H1 (cell line): ENCODE data around the gene GAB2. TPM values are rescaled to one million over a fixed set of nuclear protein-coding genes. Genes with fewer than 3 reads are reported as not detected.

Source experiments
- ASH2L ChIP-seq: fragments of 200-600, 300-600 bp; sonication (generic); IDR thresholded peaks from one replicate; pipeline ENCODE4 v1.7.1; 2017; ENCODE audit warnings: low read length
- BRCA1 ChIP-seq: IDR thresholded peaks from 2 replicates; pipeline ENCODE4 v1.6.1; 2012; ENCODE audit warnings: low read depth, low read length, improper control_type of control experiment
- EGR1 ChIP-seq: IDR thresholded peaks from 2 replicates; pipeline ENCODE4 v1.6.1; 2011; ENCODE audit warnings: low read depth, low read length, borderline replicate concordance
- HDAC2 ChIP-seq, 2 experiments: fragments of 300-600 bp in 1 of 2; sonication (generic) in 1 of 2; IDR thresholded peaks; 2 replicates each; pipeline ENCODE4 v1.6.1; 2011 to 2012; ENCODE audit warnings: low read depth in 2 of 2, low read length in 2 of 2, mild to moderate bottlenecking in 2 of 2, moderate library complexity in 2 of 2, borderline replicate concordance in 1 of 2, inconsistent platforms in 1 of 2
- POLR2AphosphoS5 ChIP-seq: IDR thresholded peaks from 2 replicates; pipeline ENCODE4 v1.6.1; 2011; ENCODE audit warnings: low read depth, low read length
- RXRA ChIP-seq: IDR thresholded peaks from 2 replicates; pipeline ENCODE4 v1.6.1; 2011; ENCODE audit warnings: low read depth, mild to moderate bottlenecking, low read length, moderate library complexity; ENCODE audit not compliant: insufficient read depth
- polyA plus RNA-seq, 7 experiments: library from polyadenylated mRNA; depleted of rRNA in 3 of 7; stranded (reverse) in 5 of 7; unstranded in 2 of 7; fragments of >200 nt in 5 of 7; fragments of 200-250 nt in 2 of 7; gene quantifications; 1 replicate in 5 of 7; 2 replicates in 1 of 7; 4 replicates in 1 of 7; pipeline versions ENCODE4 v1.2.1 to v1.2.3, GENCODE V29; 2011 to 2013; ENCODE audit warnings: missing spikeins in 2 of 7, mixed read lengths in 2 of 7
- total RNA-seq: library from RNA; stranded (reverse); fragmentation: NEBNext Ultra II Directional; extraction: Animal tissue kit (Norgen Biotek cat#: 25700); gene quantifications from 2 replicates; pipeline ENCODE4 v1.2.1, GENCODE V29; 2021
- TF ChIP-seq, protein P1 (sequence below): fragments of 300-600 bp; sonication (generic); IDR thresholded peaks from 2 replicates; pipeline ENCODE4 v1.7.1; 2012; ENCODE audit warnings: low read length, moderate library complexity, mild to moderate bottlenecking, inconsistent platforms; ENCODE audit not compliant: insufficient replicate concordance

Gene GAB2
- total and polyA plus RNA-seq, 2 of the 8 experiments (the other 6 are each of a cell fraction or from before 2014, with no cell fraction given) = 6.3 to 14.0 TPM

DNA sequence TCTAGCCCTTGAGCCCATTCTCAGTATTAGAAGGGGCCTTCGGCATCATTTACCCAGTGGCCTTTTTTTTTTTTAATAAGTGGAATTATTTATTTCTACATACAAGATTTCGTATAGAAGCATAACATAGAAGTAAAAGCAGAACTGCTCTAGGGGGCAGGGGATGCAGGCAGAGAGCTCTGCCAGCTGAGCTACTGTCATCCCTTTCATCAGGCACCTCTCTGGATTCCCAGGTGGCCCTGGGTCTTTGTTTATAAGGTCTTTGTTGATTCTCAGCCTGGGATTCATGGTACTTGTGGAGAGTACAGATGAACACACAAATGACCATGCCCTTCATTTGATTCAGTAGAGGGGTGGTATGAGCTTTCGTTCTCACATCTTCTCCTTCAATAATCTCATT is 66.4 kb downstream of the GAB2 start (continued):
- TF ChIP-seq, protein P1, sequence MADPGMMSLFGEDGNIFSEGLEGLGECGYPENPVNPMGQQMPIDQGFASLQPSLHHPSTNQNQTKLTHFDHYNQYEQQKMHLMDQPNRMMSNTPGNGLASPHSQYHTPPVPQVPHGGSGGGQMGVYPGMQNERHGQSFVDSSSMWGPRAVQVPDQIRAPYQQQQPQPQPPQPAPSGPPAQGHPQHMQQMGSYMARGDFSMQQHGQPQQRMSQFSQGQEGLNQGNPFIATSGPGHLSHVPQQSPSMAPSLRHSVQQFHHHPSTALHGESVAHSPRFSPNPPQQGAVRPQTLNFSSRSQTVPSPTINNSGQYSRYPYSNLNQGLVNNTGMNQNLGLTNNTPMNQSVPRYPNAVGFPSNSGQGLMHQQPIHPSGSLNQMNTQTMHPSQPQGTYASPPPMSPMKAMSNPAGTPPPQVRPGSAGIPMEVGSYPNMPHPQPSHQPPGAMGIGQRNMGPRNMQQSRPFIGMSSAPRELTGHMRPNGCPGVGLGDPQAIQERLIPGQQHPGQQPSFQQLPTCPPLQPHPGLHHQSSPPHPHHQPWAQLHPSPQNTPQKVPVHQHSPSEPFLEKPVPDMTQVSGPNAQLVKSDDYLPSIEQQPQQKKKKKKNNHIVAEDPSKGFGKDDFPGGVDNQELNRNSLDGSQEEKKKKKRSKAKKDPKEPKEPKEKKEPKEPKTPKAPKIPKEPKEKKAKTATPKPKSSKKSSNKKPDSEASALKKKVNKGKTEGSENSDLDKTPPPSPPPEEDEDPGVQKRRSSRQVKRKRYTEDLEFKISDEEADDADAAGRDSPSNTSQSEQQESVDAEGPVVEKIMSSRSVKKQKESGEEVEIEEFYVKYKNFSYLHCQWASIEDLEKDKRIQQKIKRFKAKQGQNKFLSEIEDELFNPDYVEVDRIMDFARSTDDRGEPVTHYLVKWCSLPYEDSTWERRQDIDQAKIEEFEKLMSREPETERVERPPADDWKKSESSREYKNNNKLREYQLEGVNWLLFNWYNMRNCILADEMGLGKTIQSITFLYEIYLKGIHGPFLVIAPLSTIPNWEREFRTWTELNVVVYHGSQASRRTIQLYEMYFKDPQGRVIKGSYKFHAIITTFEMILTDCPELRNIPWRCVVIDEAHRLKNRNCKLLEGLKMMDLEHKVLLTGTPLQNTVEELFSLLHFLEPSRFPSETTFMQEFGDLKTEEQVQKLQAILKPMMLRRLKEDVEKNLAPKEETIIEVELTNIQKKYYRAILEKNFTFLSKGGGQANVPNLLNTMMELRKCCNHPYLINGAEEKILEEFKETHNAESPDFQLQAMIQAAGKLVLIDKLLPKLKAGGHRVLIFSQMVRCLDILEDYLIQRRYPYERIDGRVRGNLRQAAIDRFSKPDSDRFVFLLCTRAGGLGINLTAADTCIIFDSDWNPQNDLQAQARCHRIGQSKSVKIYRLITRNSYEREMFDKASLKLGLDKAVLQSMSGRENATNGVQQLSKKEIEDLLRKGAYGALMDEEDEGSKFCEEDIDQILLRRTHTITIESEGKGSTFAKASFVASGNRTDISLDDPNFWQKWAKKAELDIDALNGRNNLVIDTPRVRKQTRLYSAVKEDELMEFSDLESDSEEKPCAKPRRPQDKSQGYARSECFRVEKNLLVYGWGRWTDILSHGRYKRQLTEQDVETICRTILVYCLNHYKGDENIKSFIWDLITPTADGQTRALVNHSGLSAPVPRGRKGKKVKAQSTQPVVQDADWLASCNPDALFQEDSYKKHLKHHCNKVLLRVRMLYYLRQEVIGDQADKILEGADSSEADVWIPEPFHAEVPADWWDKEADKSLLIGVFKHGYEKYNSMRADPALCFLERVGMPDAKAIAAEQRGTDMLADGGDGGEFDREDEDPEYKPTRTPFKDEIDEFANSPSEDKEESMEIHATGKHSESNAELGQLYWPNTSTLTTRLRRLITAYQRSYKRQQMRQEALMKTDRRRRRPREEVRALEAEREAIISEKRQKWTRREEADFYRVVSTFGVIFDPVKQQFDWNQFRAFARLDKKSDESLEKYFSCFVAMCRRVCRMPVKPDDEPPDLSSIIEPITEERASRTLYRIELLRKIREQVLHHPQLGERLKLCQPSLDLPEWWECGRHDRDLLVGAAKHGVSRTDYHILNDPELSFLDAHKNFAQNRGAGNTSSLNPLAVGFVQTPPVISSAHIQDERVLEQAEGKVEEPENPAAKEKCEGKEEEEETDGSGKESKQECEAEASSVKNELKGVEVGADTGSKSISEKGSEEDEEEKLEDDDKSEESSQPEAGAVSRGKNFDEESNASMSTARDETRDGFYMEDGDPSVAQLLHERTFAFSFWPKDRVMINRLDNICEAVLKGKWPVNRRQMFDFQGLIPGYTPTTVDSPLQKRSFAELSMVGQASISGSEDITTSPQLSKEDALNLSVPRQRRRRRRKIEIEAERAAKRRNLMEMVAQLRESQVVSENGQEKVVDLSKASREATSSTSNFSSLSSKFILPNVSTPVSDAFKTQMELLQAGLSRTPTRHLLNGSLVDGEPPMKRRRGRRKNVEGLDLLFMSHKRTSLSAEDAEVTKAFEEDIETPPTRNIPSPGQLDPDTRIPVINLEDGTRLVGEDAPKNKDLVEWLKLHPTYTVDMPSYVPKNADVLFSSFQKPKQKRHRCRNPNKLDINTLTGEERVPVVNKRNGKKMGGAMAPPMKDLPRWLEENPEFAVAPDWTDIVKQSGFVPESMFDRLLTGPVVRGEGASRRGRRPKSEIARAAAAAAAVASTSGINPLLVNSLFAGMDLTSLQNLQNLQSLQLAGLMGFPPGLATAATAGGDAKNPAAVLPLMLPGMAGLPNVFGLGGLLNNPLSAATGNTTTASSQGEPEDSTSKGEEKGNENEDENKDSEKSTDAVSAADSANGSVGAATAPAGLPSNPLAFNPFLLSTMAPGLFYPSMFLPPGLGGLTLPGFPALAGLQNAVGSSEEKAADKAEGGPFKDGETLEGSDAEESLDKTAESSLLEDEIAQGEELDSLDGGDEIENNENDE = no peak
- TF ChIP-seq RXRA = no peak
- TF ChIP-seq ASH2L = no peak
- no peak for TF ChIP-seq BRCA1
- no peak for TF ChIP-seq HDAC2 (IDR thresholded peaks at IDR 0.05; ENCODE audit: borderline replicate concordance in 1 of 2, low read depth in 2 of 2, low read length in 2 of 2)
- TF ChIP-seq POLR2AphosphoS5 = no peak
- TF ChIP-seq EGR1 = no peak
- TF ChIP-seq, all 59 proteins: peak for 0
